ENCODE results near the gene IQCE. TPM values are rescaled to one million over a fixed set of nuclear protein-coding genes. Genes with fewer than 3 reads are reported as not detected.

The IQCE gene
- total and polyA plus RNA-seq, 12 donors = 4.2 to 13.8 (median 9.3) TPM

DNA sequence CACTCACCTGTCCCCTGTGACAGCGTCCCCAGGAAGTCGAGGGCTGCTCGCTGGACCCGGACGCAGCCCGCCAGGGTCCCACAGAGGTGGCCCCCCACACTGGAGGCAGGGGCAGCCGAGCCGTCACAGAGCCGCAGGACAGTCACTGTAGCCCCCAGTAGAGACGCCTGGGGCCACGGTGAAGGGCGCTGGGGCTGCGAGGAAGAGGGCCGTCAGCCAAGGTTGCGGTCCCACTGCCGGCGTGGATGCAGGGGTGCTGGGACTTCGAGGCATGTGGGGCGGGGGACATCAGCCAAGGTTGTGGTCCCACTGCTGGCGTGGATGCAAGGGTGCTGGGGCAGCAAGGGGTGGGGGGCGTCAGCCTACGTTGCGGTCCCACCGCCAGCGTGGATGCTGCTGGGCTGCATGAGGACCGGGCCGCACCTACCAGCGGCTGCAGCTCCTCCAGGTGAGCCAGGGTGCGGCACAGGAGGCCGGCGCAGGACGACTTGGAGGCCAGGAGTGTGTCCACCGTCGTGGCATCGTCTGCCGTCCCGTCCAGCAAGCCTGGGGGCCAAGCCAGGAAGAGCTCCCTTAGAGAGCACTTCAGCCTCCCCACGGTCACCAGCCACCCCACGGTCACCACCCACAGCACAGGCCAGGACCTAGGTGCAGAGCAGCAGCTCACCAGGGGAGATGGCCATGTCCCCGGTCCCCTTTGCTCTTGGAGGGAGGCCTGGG, 17.3 kb upstream of the IQCE start:
- intact Hi-C loops (cut with DNase I) = loop anchor here in 1 of 10 donors (10.0 kb wide), 1 partner anchor 67 kb away; the partner anchor contains the start of gene GRIFIN
- TF ChIP-seq, protein P1, sequence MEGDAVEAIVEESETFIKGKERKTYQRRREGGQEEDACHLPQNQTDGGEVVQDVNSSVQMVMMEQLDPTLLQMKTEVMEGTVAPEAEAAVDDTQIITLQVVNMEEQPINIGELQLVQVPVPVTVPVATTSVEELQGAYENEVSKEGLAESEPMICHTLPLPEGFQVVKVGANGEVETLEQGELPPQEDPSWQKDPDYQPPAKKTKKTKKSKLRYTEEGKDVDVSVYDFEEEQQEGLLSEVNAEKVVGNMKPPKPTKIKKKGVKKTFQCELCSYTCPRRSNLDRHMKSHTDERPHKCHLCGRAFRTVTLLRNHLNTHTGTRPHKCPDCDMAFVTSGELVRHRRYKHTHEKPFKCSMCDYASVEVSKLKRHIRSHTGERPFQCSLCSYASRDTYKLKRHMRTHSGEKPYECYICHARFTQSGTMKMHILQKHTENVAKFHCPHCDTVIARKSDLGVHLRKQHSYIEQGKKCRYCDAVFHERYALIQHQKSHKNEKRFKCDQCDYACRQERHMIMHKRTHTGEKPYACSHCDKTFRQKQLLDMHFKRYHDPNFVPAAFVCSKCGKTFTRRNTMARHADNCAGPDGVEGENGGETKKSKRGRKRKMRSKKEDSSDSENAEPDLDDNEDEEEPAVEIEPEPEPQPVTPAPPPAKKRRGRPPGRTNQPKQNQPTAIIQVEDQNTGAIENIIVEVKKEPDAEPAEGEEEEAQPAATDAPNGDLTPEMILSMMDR (IDR thresholded peaks at IDR 0.05) = no peak
- H3K9me3 ChIP-seq = no peaks in the 10 kb centered on the region
- WGBS, 2 donors = 93 to 94% methylated on average over 38 to 40 of the region's 40 CpGs
- peaks cover 0 to 94% (median 56%) of the 10 kb centered on the region in 9 donors for H3K36me3 ChIP-seq
- no peak overlapping the region for H3K27ac ChIP-seq
- H3K4me3 ChIP-seq = no peak overlapping the region
- ATAC-seq (no peak), DNase-seq (no peak)
- no peaks in the 10 kb centered on the region for H3K27me3 ChIP-seq
- H3K4me1 ChIP-seq = no peaks in the 10 kb centered on the region

DNA sequence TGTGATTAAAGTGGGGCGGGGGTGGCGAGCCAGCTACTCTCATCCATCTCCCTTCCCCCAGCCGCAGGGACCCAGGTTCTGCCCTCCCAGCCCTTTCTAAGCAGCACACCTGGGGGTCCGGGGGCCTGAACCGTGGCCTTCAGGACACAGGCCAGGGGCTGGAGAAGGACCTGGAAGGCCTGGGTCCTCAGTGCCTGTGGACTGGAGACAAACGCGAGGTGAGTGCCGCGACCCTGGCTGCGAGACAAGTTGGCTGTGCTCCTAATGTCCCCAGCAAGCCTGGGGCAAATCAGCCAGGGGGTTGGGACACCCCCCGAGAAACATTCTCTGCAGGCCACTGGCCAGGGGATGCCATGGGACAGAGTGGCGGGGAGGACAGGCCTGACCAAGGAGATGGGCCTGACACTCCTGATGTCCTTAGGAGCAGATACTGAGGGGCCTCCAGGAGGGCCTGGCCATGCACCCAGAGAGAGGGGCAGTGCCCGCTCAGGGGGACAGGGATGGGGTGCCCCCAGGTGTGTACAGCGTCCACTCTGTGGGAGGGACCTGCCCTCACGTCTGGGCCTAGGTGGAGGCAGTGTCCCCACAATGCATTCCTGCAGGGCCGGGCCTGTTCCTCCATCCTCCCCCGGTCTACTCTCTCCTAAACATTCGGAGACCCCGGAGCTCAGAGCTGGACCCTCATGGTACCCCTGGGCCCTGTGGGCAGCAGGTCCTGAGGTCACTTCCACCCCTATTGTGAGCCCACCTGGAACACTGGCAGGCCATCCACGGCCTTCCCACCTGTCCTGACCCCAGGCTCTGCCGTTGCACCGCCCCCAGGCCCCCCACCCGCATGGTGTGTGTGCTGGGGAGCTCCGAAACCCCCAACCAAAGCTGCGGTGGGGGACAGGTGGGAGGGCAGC, 16.5 kb upstream of the IQCE start:
- no peak overlapping the region for H3K4me3 ChIP-seq
- no peaks in the 10 kb centered on the region for H3K9me3 ChIP-seq
- no peaks in the 10 kb centered on the region for H3K27me3 ChIP-seq
- DNase-seq (no peak), ATAC-seq (peak in 1 of 8 donors; percentile 14)
- TF ChIP-seq, protein P1 (IDR thresholded peaks at IDR 0.05) = no peak
- no peak overlapping the region for H3K27ac ChIP-seq
- intact Hi-C loops (cut with DNase I) = loop anchor here in 1 of 10 donors (10.0 kb wide), 1 partner anchor 67 kb away; the partner anchor contains the start of gene GRIFIN
- 89 to 92% methylated on average over 25 of the region's 25 CpGs for WGBS, 2 donors
- H3K4me1 ChIP-seq = no peaks in the 10 kb centered on the region
- H3K36me3 ChIP-seq = peaks cover under 1 to 100% (median 64%) of the 10 kb centered on the region in 9 donors

DNA sequence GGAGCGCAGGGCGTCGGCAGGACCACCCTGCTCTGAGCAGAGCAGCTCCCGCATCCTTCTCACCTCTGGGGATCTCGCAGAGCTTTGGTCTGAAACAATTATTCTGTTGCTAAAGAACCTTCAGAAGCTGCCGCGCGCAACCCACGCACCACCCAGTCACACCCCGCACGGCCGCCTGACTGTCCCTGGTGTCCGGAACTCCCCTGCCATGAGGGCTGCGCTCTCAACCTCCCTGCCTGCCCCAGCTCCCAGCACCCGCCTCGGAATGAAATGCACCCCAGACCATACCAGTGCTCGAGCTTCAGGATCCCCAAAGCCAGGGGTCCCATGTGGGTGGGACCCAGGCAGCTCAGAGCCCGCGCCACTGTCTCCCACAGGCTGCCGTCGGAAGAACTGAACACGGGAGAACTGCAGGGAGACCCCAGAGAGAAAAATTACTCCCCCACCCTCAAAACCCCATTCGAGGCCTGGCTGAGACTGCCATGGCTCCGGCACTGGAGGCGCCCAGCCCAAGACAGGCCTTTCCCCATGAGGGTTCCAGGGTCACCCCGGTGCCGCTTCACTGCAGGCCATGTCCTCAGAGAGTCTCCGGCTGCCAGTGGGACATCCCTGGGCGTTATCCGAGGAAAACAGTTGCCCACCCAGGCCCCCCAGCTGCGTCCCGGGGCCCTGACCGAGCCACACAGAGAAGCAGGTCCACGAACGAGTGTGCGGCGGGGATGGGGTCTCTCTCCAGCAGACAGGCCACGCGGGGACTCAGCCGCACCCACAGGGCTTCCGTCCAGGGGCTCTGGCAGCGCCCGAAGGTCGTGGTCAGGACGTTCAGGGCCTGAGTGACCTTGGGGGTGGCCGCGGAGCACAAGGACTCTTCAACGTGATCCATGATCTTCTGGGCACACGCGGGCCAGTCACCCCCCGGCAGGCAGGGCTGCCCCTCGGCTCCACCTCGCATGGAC, 15.6 kb upstream of the IQCE start:
- H3K4me3 ChIP-seq = no peak overlapping the region
- TF ChIP-seq, protein P1 (IDR thresholded peaks at IDR 0.05) = no peak
- no peaks in the 10 kb centered on the region for H3K27me3 ChIP-seq
- no peaks in the 10 kb centered on the region for H3K9me3 ChIP-seq
- WGBS, 2 donors = 92 to 93% methylated on average over 53 of the region's 53 CpGs
- H3K4me1 ChIP-seq = no peaks in the 10 kb centered on the region
- no peak for ATAC-seq
- H3K36me3 ChIP-seq = peaks cover 5 to 100% (median 65%) of the 10 kb centered on the region in 9 donors
- intact Hi-C loops (cut with DNase I) = loop anchor here in 1 of 10 donors (10.0 kb wide), 1 partner anchor 68 kb away; the partner anchor contains the start of gene GRIFIN
- no peak overlapping the region for H3K27ac ChIP-seq
- no peak for DNase-seq
